Peyer's patch (tissue), 4 donors: ENCODE data around the gene SPEM1.

Experiments
- CTCF ChIP-seq, 6 experiments: fragments of 450-650 bp in 4 of 6; fragments of 200-600 bp in 2 of 6; sonication (generic) in 1 of 6; IDR thresholded peaks; one replicate each; pipeline ENCODE4 v1.5.1; 2017 to 2019; ENCODE audit warnings: antibody characterized with exemption in 6 of 6, mild to moderate bottlenecking in 3 of 6, moderate library complexity in 1 of 6
- POLR2A ChIP-seq, 2 donors: fragments of 450-650 bp; IDR thresholded peaks; one replicate each; pipeline ENCODE4 v1.5.1; 2017; ENCODE audit warnings: antibody characterized with exemption in 2 of 2, mild to moderate bottlenecking in 2 of 2, moderate library complexity in 2 of 2

DNA sequence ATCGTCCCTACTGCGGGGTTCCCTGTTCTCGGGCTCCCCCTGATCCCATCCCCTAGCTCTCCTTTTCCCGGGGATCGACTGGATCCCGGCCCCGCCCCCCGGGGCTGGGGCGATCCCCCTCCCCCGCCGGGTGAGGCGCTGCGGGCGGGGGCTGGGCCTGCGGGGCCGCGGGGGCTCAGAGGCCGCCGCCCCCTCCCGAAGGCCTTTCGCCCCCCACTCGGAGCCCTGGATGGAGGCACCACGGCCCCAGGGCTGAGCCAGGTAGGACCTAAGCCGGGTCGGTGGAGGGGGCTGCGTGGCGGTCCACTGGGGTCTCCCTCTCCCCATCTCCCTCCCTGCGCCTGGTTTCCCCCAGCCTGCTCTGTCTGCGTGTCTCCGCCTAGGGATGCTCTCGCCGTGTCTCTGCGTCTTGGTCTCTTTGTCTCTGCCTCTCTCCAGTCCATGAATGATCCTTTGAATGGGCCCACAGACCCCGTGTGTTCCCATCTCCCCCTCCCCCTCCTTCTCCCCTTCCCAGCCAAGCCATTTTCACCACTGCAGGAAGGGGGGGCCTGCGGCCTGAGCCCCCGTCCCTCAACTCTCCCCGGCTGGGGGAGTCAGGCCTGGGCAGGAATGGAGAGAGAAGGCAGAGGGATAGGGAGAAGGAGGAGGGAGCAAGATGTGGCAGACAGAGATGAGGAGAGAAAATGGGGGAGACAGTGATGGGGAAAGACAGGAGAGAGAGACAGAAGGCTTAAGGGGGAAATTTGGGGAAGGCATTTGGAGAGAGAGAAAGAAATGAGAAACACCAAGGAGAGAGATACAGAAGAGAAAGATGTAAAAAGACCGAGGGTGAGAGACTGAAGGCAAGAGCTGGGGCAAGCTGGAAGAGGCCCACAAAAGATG lies 14.5 kb upstream of the SPEM1 start:
- TF ChIP-seq CTCF (IDR thresholded peaks at IDR 0.05) (no peak), POLR2A (IDR thresholded peaks at IDR 0.05) (no peak)
